D341Med (cell line): ENCODE data around the gene NKAIN2.
"Not testable (repeated sequence)": the region's sequence is repeated elsewhere in the genome, so short reads cannot be mapped to it uniquely, and the experiment has no call there.

Experiments
- DNase-seq: peaks from one replicate; pipeline ENCODE4 v3.0.0; 2012; ENCODE audit warnings: low spot score

NKAIN2 gene

GRCh38 chr6:123895806-123896205 lies 92.1 kb downstream of the NKAIN2 start:
- DNase-seq: no peak

GRCh38 chr6:123896869-123897268 lies 93.2 kb downstream of the NKAIN2 start:
- DNase-seq: no peak

GRCh38 chr6:123897965-123898364 lies 94.3 kb downstream of the NKAIN2 start:
- no peak for DNase-seq

DNA sequence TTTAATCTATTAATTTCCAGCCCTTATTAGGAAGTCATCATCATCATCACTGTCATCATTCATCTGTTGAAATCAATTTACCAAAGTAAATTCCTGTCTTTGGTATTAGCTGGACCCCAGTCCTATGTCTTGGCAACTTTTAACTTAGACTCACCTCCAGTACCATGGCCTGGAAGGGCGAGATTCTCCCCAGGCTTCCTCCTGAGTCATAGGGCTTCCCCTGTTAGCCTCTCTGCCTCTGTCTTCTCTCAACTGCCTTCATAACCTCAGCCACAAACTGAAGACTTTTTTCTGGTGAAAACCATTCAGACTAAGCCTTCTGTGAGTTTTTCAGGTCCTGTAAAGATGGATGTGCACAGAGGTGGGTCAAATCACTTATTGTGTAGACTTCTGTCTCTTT lies 95.0 kb downstream of the NKAIN2 start:
- no peak for DNase-seq

- DNase-seq: no peak
Measured at GRCh38 chr6:123899745-123900144, 96.1 kb downstream of the NKAIN2 start.

DNA sequence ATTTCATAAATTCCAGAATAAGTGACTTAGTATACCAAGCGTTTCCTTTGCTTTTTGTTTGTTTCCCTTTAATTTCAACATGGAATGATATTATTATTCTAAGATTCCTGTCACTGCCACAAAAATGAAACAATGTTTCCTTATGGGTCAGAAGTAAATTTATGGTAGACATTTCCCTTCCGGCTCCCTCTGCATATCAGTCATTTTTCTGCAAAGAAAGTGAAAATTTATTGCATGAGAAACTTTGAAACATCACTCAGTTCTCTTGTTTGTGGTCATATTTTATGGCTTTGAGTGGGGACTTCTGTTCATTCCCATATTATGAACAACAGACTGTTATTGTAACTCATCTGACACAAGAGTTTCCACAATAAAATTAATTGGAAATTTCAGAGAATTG lies 97.8 kb downstream of the NKAIN2 start:
- no peak for DNase-seq

DNA sequence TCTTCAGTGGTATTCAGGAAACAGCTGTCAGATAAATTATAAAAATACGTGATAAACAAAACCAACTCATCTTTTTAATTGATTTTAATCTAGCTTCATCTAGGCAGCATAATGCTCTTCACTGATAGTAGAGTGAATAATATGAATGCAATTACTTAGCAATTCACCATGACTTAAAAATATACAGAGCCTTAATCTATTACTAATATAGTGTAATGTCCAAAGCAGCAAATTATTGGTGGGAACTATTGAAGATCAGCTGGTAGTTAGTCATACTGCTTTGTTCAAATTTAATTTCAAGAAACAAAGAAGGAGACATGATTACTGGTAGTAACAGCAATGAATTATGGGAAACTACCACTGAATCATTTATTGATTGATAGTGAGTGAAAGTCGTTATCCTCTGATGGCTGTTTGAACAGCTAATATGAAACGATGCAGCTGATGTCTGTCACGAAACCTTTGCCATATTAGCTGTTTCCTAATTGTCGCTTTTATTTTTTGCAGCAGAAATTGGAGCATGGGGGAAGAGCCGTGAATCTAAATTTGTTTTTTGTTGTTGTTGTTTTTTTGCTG lies 99.2 kb downstream of the NKAIN2 start:
- DNase-seq: no peak

- no peak for DNase-seq
Measured at GRCh38 chr6:123904228-123904627, 100.6 kb downstream of the NKAIN2 start.

- no peak for DNase-seq
Measured at GRCh38 chr6:123908797-123909196, 105.1 kb downstream of the NKAIN2 start.

DNA sequence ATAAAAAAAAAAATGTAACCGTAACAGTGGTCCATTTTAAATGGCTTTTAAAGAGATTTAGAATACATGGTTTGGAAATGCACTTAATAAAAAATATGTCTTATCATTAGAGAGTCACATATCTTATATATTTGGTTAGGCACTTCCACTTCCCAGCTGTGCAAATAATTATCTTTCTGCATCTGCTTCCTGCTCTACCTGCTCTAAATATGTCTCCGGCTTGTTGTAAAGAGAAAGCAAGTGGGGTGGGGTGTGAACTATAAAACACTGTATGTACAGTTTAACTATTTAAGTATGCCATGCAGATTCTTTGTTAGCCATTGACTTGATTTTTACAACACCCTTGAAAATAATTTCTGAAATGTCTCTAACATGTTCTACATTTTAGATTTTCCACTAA lies 106.3 kb downstream of the NKAIN2 start:
- DNase-seq: no peak

GRCh38 chr6:123913863-123914262 lies 110.2 kb downstream of the NKAIN2 start:
- DNase-seq: no peak

- DNase-seq: not testable (repeated sequence)
Measured at GRCh38 chr6:123923379-123923778, 119.7 kb downstream of the NKAIN2 start.

DNA sequence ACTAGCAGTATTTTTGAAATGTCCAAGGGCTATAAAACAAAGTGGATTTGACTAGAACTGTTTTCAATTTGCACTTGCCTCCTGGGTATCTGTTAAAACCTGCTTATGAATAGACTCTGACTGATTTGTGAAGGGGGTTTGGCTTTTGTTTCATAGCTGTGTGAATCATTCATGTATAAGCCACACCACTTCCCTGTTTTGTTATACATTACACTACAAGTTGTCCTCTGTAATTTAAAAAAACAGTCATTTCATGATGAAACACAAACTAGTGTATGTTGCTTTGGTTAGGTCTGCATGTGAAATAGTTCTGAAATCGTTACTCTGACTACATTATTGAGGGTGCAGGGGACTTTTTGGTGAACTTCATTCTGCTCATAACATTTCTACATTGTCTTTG lies 121.7 kb downstream of the NKAIN2 start:
- DNase-seq: no peak

DNA sequence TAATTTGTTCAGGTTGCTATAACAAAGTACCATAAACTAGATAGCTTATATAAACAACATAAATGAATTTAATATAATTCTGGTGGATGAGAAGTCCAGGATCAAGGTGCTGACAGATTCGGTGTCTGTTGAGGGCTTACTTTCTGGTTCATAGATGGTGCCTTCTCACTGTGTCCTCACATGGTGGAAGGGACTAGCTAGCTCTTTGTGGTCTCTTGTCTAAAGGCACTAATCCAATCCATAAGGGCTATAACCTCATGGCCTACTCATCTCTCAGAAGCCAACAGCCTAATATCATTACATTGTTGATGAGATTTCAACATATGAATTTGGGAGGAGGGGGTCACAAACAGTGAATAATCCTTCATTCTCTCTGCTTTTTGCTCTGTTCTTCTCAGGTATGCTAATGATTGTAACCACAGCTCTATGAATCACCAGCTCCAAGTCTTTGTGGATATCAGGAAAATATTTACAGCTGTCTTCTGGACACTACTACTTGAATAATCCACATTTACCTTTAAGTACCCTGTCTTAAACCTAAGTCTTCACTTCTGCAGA lies 122.3 kb downstream of the NKAIN2 start:
- no peak for DNase-seq

DNA sequence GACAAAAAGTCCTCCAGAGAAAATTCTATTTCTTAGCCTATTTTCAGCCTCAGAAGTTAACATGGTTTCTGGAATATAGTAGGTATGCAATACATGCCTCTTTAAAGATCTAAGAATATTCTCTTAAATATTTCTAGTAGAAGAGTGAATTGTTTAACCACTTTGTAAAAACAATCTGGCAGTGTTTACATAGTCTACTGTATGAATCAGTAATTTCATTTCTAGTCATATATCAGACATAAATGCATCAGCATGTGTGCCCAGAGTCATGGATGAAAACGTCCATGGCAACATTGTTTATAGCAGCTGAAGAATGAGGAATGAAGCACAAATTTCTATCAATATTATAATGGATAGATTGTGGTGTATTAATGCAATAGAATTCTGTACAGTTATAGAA lies 124.9 kb downstream of the NKAIN2 start:
- DNase-seq: no peak

DNA sequence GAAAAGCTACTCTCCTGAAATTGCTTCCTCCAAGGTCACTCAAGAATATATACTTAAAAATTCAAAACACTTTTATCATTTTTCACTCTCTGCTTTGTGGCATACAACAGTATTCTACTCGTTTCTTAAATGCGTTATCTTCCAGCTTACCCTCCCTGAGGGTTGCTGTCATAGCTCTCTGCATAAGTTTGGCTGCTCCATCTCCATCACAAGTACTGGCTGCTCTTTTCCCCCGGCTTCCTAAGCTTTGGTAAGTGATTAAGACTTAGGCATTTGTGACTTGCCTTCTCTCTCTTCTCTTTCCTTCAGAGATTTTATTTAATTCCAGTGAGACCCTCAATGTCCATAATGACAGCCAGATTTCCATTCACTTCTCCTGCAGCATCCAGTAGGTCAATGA lies 128.3 kb downstream of the NKAIN2 start:
- DNase-seq: no peak

DNA sequence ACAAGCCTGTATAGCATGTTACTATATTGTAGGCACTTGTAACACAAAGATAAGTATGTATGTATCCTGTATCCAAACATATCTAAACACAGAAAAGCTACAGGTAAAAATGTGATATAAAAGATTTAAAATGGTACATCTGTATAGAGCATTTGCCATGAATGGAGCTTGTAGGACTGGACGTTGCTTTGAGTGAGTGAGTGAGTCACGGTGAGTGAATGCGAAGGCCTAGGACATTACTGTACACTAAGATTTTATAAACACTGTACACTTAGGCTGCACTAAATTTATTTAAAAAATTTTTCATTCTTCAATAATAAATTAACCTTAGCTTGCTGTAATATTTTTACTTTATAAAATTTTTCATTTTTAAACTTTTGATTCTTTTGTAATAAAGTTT lies 136.9 kb downstream of the NKAIN2 start:
- no peak for DNase-seq

- DNase-seq: no peak
Measured at GRCh38 chr6:123941855-123942254, 138.2 kb downstream of the NKAIN2 start.

DNA sequence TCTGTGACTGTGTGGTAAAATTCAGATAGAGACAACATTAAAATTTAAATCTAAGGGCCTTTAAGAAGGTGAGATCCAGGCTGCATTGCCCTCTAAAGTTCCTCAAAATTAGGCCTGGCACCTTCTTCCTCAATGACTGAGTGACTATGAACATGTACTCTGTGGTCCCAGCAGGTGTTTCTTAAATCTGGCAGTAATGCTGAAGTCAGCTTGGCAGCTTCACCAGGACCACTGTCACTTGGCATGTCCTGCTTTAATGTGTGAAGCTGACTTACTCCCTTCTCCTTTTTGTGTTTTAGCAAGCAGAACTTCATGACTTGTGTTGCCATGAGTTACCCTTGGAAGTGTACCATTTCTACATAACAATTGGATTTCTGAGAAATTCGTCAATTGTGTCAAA lies 141.7 kb downstream of the NKAIN2 start:
- DNase-seq: no peak

DNA sequence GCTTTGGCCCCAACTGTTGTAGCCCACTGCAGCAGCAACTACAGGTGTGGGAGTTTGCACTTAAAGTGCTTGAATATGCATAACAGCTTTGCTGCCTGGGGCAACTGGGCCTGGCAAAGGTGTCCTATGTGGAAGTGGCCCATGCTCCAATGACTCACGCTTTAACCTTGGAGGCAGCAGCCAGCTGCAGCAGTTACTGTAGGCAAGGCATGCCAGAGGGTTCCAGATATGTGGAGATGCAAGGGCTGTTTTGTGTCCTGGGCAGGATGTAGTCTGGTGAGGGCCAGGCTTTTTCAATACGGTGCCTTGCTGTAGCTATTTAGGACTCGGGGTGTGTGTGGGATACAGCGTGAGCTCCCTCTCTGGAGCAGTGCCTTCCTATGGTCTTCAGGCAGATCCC lies 150.3 kb downstream of the NKAIN2 start:
- DNase-seq: no peak

GRCh38 chr6:123956492-123957139 lies 153.0 kb downstream of the NKAIN2 start:
- DNase-seq: no peak

DNA sequence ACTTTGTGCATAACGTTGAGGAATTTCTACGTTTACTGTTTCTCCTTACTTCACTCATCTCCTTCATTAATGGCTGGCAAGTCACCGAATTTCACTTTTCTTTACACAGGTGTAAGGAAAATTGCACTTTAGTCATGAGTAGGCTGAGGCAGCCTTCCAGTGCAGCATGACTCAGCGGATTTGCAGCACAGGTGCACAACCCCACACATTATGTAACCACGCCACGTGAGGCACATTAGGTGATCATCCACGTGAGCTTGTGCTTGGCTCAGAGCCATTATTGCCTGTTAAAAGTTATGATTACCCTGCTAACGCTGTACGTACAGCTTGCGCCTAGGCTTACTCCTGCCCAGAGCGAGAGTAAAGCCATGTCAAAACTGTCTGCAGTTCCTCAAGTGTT lies 158.8 kb downstream of the NKAIN2 start:
- DNase-seq: no peak

GRCh38 chr6:123965894-123966293 lies 162.2 kb downstream of the NKAIN2 start:
- DNase-seq: peak; percentile 18

DNA sequence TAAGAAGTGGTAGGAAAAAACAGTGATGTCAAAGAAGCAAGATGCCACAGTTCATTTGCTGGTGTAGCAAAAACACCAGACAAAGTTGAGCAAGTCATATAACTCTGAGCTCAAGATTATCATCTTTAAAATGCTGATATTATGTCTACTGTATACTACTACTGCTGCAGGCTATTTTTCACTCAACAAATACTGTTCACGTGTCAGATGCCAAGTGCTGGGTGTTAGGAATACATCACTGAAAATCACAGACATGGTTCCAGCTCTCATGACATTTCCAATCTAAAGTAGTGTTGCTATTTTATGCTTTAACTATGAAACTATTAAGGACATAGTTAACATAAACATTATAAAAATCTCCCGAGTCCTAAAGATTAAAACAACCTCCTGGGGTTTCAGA lies 163.0 kb downstream of the NKAIN2 start:
- DNase-seq: no peak
